DMS153 (cell line): ENCODE measurements around the gene UBTD1.
"Not testable (repeated sequence)": the region's sequence is repeated elsewhere in the genome, so short reads cannot be mapped to it uniquely, and the experiment has no call there.

ENCODE experiments used
- DNase-seq: peaks from one replicate; lab custom pipeline; 2025; lab: John Stamatoyannopoulos, UW

Gene UBTD1

GRCh38 chr10:97563337-97563736, 64.6 kb downstream of the UBTD1 start:
- DNase-seq: no peak

GRCh38 chr10:97564776-97565175, 66.1 kb downstream of the UBTD1 start:
- DNase-seq: no peak

DNA sequence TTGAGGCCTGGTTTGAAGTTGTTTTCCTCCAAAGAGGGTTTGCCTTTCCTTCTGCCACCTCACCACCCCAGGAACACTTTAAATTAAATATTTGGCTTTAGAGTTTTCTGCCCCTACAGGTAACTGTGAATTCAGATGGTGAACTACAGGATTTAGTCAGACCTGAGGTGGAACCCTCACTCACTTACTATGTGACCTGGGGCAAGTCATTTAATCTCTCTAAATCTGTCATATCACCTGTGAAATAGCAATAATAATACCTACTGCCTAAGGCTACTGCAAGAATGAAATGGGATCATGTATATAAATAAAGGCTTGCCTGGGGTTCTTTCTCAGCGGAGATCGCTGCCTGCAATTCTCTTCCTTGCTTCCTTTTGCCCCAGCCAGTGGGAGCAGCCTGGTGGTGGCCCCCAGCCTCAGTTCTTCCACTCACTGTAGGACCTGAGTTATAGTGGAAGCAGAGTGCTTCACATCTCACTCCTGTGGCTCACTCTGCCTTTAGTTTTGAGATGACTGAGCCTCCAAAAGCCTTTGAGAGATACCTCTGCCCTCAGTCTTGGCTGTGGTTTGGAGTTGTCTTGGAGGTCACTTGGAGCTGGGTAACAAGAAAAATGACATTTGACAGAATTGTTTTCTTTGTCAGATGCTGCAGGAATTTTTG, 67.7 kb downstream of the UBTD1 start:
- DNase-seq: no peak

DNA sequence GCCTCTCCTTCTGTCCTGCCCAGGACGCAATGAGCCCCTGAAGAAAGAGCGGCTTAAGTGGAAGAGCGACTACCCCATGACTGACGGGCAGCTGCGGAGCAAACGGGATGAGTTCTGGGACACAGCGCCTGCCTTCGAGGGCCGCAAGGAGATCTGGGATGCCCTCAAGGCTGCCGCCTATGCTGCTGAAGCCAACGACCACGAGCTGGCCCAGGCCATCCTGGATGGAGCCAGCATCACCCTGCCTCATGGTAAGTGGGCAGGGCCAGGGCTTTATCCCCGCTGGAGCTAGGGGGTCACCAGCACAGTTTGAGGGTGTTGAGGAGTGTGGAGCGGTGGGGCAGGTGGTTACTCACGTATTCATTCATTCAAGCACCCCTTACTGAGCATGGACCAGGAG, 69.2 kb downstream of the UBTD1 start:
- DNase-seq: no peak

- DNase-seq: no peak
Measured at GRCh38 chr10:97570146-97570788, 71.5 kb downstream of the UBTD1 start.

GRCh38 chr10:97570789-97571471, 72.2 kb downstream of the UBTD1 start:
- no peak for DNase-seq

- DNase-seq: no peak
Measured at GRCh38 chr10:97571622-97572021, 72.9 kb downstream of the UBTD1 start.

- DNase-seq: peak; percentile 4
Measured at GRCh38 chr10:97572214-97572989, 73.7 kb downstream of the UBTD1 start, which contains the start of gene ANKRD2. Gene ANKRD2, plus strand, starts transcription at chr10:97572779. Its CDS starts 10 bp downstream, at chr10:97572789.

DNA sequence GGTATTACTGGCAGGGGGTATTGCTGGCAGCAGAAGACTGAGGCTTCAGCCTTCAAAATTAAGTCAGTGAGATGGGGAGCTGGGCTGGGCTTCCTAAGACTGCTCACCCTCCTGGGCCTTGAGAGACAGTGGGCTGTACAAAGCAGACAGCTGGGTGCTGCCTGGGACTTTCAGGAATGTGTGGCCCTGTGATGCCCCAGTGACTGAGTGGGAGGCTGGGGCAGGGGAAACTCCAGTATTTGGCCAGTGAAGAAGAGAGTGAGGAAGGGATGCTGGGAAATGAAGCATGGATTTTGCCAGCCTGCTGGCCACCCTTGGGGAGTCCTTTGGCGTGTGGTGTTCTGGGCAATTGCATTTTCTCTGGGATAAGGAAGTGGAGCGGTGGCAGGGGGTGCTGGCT, 74.3 kb downstream of the UBTD1 start:
- DNase-seq: no peak

DNA sequence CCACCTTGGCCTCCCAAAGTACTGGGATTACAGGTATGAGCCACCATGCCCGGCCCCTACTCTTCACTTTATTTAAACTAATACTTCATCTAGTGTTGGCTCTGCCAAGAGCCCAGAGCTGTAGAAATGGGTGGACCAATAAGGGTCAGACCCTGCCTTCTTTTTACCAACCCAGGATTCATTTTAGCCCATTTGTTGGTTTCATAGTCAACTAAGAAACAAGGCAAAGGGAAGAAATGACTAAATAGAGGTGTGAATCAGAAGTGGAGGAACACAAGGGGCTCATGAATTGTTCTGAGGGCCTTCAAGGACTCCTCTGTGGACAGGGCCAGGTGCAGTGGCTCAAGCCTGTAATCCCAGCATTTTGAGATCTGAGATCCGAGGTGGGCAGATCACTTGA, 74.9 kb downstream of the UBTD1 start:
- DNase-seq: no peak

- DNase-seq: peak; percentile 91
Measured at GRCh38 chr10:97574374-97575126, 75.8 kb downstream of the UBTD1 start.

DNA sequence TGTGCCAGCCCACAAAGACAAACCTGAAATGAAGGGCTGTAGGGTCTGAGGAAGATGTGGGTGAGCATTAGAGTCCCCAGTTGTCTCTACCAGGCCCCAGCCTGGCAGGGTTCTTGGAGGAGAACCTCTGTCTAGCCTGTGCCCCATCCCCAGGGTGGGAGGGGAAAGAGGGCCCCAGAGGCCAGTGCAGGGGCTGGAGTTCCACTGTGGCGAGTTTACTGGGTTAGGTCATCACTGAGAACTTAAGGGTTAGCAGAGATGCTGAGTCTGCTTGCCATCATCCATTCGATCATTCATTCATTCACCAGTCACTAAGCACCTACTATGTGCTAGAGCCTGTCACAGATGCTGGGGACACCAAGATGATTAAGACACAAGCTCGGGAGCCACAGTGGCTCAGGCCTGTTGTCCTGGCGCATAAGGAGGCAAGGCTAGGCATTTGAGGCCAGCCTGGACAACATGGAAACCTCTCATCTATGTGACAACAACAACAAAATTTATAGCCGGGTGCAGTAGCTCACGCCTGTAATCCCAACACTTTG, 76.5 kb downstream of the UBTD1 start:
- no peak for DNase-seq

GRCh38 chr10:97576487-97576886, 77.8 kb downstream of the UBTD1 start:
- not testable (repeated sequence) for DNase-seq

- DNase-seq: no peak
Measured at GRCh38 chr10:97577701-97578100, 79.0 kb downstream of the UBTD1 start.

GRCh38 chr10:97578171-97578844, 79.6 kb downstream of the UBTD1 start:
- no peak for DNase-seq

GRCh38 chr10:97580421-97581367, 82.0 kb downstream of the UBTD1 start:
- DNase-seq: no peak

DNA sequence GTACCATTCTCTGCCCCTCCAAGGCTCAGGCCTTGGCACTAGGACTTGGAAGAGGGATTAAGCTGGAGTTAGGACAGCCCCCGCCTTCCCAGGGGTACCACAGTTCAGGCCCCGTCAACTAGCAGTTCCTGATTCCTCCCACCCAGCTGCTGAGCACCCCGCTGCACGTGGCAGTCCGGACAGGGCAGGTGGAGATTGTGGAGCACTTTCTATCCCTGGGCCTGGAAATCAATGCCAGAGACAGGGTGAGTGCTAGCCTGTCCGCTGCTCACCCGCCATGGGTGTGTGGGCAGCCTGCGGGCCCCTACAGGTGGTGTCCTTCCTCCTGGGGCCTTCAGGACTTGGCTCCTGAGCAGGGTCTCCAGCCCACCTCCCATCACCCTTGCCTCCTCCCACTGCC, 83.4 kb downstream of the UBTD1 start:
- no peak for DNase-seq

- no peak for DNase-seq
Measured at GRCh38 chr10:97583476-97583875, 84.8 kb downstream of the UBTD1 start.

DNA sequence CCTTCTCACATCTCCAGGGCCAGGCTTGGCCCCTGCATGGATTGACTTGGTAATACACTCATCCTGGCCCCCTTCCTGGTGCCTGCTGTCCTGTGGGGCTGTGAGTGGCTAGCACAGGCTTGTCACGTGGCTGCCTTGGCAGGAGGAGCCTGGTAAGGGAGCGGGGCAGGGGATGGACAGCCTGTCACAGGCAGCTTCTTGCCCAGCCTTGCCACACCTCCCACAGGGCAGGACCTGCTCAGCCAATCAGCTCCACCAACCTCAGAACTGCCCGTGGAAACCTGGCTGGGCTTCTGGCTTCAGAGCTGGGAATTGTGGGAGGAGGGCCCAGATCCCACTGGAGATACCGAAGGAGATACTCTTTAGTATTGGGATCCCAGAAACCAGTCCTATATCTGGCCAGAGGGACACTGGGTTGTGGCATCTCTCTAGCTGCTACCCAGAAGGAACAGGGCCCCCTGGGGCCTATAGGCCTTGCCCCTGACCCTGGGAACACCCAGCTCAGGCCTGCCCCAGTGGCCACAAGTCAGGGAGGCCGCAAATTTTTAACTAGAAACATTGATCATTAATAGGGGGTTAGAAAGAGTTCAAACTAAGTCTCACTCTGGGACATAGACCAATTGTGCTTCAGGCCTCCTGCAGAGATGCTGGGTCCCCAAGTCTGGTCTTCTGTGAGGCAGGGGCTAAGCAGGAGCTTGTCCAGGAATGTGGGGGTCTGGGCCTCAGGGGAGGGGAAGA, 85.5 kb downstream of the UBTD1 start, which contains the start of gene HOGA1:
Gene HOGA1, plus strand, starts transcription at position 330 of the 738 bp plus-strand sequence. Its CDS starts 315 bp downstream, at position 645.
- DNase-seq: no peak
